Measurements from ENCODE around the gene CRMP1.

DNA sequence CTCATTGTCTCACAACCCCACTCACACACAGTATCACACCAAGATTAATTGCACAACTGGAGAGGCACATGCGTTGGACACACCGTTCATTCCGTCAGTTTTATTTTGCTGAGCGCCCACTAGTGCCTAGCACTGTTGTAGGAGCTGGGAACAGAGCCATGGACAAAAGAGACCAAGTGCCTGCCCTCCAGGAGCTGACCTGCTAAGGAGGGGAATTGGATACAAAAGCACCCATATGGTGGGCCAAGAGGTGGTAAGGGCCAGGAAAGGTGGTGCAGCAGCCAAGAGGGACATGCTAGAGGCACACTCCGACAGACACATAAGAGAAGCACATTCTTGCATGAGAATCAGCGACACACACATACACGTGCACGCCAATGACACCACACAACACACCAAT, 705 bp upstream of the CRMP1 start:
- TF ChIP-seq EZH2phosphoT487 (IDR thresholded peaks at IDR 0.05; ENCODE audit: borderline replicate concordance), result no peak
- no peak for TF ChIP-seq CTCF (conservative IDR thresholded peaks at IDR 0.05; ENCODE audit: low read length)

Measured in Loucy (cell line).